ENCODE results near the gene SLC25A24.
"Not testable (repeated sequence)": the region's sequence is repeated elsewhere in the genome, so short reads cannot be mapped to it uniquely, and the experiment has no call there.

The SLC25A24 gene

GRCh38 chr1:108200687-108201051 is 526 bp upstream of the SLC25A24 start:
- in situ Hi-C loops (cut with MboI; ENCODE audit: low sequenced_read_pairs), result loop anchor here (10.0 kb wide), 1 partner anchor 364 kb away; the partner anchor contains the start of gene EEIG2

- in situ Hi-C loops (cut with MboI; ENCODE audit: low sequenced_read_pairs), result no loop called here
Measured at GRCh38 chr1:108199201-108199691, 897 bp downstream of the SLC25A24 start.

- in situ Hi-C loops (cut with MboI; ENCODE audit: low sequenced_read_pairs), result no loop called here
Measured at GRCh38 chr1:108194051-108194450, 6.1 kb downstream of the SLC25A24 start.

GRCh38 chr1:108193333-108193732 is 6.8 kb downstream of the SLC25A24 start:
- in situ Hi-C loops (cut with MboI; ENCODE audit: low sequenced_read_pairs), result no loop called here

GRCh38 chr1:108192581-108192980 is 7.6 kb downstream of the SLC25A24 start:
- in situ Hi-C loops (cut with MboI; ENCODE audit: low sequenced_read_pairs), result no loop called here

GRCh38 chr1:108190686-108191416 is 9.3 kb downstream of the SLC25A24 start:
- in situ Hi-C loops (cut with MboI; ENCODE audit: low sequenced_read_pairs), result no loop called here

- in situ Hi-C loops (cut with MboI; ENCODE audit: low sequenced_read_pairs), result no loop called here
Measured at GRCh38 chr1:108190001-108190634, 10.0 kb downstream of the SLC25A24 start.

- in situ Hi-C loops (cut with MboI; ENCODE audit: low sequenced_read_pairs), result no loop called here
Measured at GRCh38 chr1:108188801-108189200, 11.3 kb downstream of the SLC25A24 start.

- in situ Hi-C loops (cut with MboI; ENCODE audit: low sequenced_read_pairs), result no loop called here
Measured at GRCh38 chr1:108182959-108183700, 17.0 kb downstream of the SLC25A24 start.

GRCh38 chr1:108179018-108179417 is 21.1 kb downstream of the SLC25A24 start:
- in situ Hi-C loops (cut with MboI; ENCODE audit: low sequenced_read_pairs), result no loop called here

- in situ Hi-C loops (cut with MboI; ENCODE audit: low sequenced_read_pairs), result not testable (repeated sequence)
Measured at GRCh38 chr1:108162409-108162808, 37.7 kb downstream of the SLC25A24 start.

- in situ Hi-C loops (cut with MboI; ENCODE audit: low sequenced_read_pairs), result not testable (repeated sequence)
Measured at GRCh38 chr1:108159951-108160350, 40.2 kb downstream of the SLC25A24 start.

- in situ Hi-C loops (cut with MboI; ENCODE audit: low sequenced_read_pairs), result no loop called here
Measured at GRCh38 chr1:108158893-108159453, 41.2 kb downstream of the SLC25A24 start.

GRCh38 chr1:108154314-108154713 is 45.8 kb downstream of the SLC25A24 start:
- in situ Hi-C loops (cut with MboI; ENCODE audit: low sequenced_read_pairs), result no loop called here

- in situ Hi-C loops (cut with MboI; ENCODE audit: low sequenced_read_pairs), result no loop called here
Measured at GRCh38 chr1:108152782-108153222, 47.3 kb downstream of the SLC25A24 start.

- in situ Hi-C loops (cut with MboI; ENCODE audit: low sequenced_read_pairs), result no loop called here
Measured at GRCh38 chr1:108151548-108151947, 48.6 kb downstream of the SLC25A24 start.

GRCh38 chr1:108149796-108150467 is 50.2 kb downstream of the SLC25A24 start:
- in situ Hi-C loops (cut with MboI; ENCODE audit: low sequenced_read_pairs), result no loop called here

GRCh38 chr1:108144569-108144968 is 55.6 kb downstream of the SLC25A24 start:
- in situ Hi-C loops (cut with MboI; ENCODE audit: low sequenced_read_pairs), result not testable (repeated sequence)

GRCh38 chr1:108142773-108143394 is 57.3 kb downstream of the SLC25A24 start:
- in situ Hi-C loops (cut with MboI; ENCODE audit: low sequenced_read_pairs), result no loop called here

- in situ Hi-C loops (cut with MboI; ENCODE audit: low sequenced_read_pairs), result no loop called here
Measured at GRCh38 chr1:108142258-108142657, 57.9 kb downstream of the SLC25A24 start.
